Measurements from ENCODE around the gene TNFAIP1. TPM values are rescaled to one million over a fixed set of nuclear protein-coding genes. Genes with fewer than 3 reads are reported as not detected.

TNFAIP1 gene
- polyA plus RNA-seq, 1 donor (not counting 4 experiments of a cell fraction or from before 2014, with no cell fraction given), result 84.6 TPM

DNA sequence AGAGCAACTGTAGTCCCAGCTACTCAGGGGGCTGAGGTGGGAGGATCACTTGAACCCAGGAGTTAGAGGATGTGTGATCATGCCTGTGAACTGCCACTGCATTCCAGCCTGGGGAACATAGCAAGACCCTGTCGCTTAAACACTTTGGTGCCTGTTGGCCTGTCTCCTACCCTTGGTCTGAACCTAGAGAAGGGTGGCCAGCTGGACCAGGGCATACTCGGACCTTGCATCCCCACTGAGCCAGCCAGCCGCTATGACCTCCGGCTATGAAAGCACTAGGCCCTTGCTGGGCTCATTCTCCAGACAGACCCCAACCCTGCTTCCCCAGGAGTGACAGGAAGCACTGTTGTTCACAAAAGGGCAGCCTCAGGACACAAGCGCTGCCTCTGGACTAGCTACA is 4.9 kb upstream of the TNFAIP1 start:
- no peak for TF ChIP-seq EZH2 (IDR thresholded peaks at IDR 0.05; ENCODE audit: low read length)
- TF ChIP-seq, protein P1, sequence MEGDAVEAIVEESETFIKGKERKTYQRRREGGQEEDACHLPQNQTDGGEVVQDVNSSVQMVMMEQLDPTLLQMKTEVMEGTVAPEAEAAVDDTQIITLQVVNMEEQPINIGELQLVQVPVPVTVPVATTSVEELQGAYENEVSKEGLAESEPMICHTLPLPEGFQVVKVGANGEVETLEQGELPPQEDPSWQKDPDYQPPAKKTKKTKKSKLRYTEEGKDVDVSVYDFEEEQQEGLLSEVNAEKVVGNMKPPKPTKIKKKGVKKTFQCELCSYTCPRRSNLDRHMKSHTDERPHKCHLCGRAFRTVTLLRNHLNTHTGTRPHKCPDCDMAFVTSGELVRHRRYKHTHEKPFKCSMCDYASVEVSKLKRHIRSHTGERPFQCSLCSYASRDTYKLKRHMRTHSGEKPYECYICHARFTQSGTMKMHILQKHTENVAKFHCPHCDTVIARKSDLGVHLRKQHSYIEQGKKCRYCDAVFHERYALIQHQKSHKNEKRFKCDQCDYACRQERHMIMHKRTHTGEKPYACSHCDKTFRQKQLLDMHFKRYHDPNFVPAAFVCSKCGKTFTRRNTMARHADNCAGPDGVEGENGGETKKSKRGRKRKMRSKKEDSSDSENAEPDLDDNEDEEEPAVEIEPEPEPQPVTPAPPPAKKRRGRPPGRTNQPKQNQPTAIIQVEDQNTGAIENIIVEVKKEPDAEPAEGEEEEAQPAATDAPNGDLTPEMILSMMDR (optimal IDR thresholded peaks at IDR 0.05 in 1 of 3, IDR thresholded peaks at IDR 0.05 in 1 of 3, conservative IDR thresholded peaks at IDR 0.05 in 1 of 3; ENCODE audit: extremely low read depth in 1 of 3, insufficient read depth in 2 of 3, low read length in 3 of 3), result no peak
- dilution Hi-C loops (cut with MboI; ENCODE audit: extremely low pct_ligation_motif_present, low sequenced_read_pairs), result no loop called here
- DNase-seq (ENCODE audit: low read depth, low spot score), result no peak
- H3K79me2 ChIP-seq (ENCODE audit: control insufficient read depth, insufficient read depth, low read length), result peaks cover 20% of the 10 kb centered on the region
- no peak overlapping the region for H3K4me3 ChIP-seq (ENCODE audit: control insufficient read depth in 2 of 3, extremely low read depth in 1 of 3, insufficient read depth in 2 of 3, low read depth in 1 of 3, low read length in 3 of 3)
- H3K9ac ChIP-seq (ENCODE audit: control insufficient read depth, extremely low read depth, insufficient read depth, low read length), result no peak overlapping the region
- H3K4me1 ChIP-seq (ENCODE audit: control insufficient read depth, extremely low read depth, insufficient read depth, low read length), result peaks cover 24% of the 10 kb centered on the region
- H3K27ac ChIP-seq (ENCODE audit: control insufficient read depth, insufficient read depth, low read length), result no peak overlapping the region
- peaks cover 9 to 14% of the 10 kb centered on the region in 2 experiments for H3K36me3 ChIP-seq (ENCODE audit: control insufficient read depth in 2 of 2, extremely low read depth in 1 of 2, insufficient read depth in 2 of 2, low read length in 2 of 2)
- no peak for FAIRE-seq
- no peaks in the 10 kb centered on the region for H3K27me3 ChIP-seq (ENCODE audit: control insufficient read depth, extremely low read depth, insufficient read depth, low read length)
- H4K20me1 ChIP-seq (ENCODE audit: control insufficient read depth, extremely low read depth, insufficient read depth, low read length), result no peaks in the 10 kb centered on the region
- H3K4me2 ChIP-seq (ENCODE audit: control insufficient read depth, extremely low read depth, insufficient read depth, low read depth, low read length), result no peak overlapping the region
- H3K9me1 ChIP-seq (ENCODE audit: control insufficient read depth, extremely low read depth, insufficient read depth, low read length), result peaks cover under 1% of the 10 kb centered on the region
- H2AFZ ChIP-seq (ENCODE audit: control insufficient read depth, low read length), result no peak overlapping the region
- no peaks in the 10 kb centered on the region for H3K9me3 ChIP-seq (ENCODE audit: control insufficient read depth, low read depth, low read length)

DNA sequence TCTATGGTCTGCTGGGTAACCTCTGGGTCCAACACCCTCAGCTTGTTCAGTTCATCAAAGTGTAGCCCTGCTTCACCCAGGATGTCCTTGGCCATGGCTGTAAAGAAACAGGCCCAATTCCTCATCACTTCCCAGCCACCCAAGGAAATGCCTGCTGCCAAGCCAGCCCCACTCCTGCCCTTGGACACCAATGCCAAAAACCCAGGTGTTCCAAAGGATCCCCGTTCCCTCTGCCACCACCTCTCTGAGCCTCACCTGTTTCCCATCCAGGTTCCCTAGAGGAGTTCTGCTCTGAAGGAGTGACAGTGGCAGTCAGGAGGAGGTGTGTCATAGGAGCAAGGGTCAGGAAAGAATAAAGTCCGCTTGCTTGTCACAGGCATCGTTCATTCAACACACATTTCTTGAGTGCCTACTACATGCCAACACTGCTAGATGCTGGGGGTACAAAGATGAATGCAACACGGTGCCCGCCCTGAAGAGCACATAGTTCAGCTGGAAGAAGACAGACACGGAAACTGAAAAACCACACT is 3.6 kb upstream of the TNFAIP1 start:
- no peak overlapping the region for H3K27ac ChIP-seq (ENCODE audit: control insufficient read depth, insufficient read depth, low read length)
- H3K9me3 ChIP-seq (ENCODE audit: control insufficient read depth, low read depth, low read length), result no peaks in the 10 kb centered on the region
- peaks cover 4% of the 10 kb centered on the region for H4K20me1 ChIP-seq (ENCODE audit: control insufficient read depth, extremely low read depth, insufficient read depth, low read length)
- peaks cover 9 to 14% of the 10 kb centered on the region in 2 experiments for H3K36me3 ChIP-seq (ENCODE audit: control insufficient read depth in 2 of 2, extremely low read depth in 1 of 2, insufficient read depth in 2 of 2, low read length in 2 of 2)
- peaks cover 26% of the 10 kb centered on the region for H3K79me2 ChIP-seq (ENCODE audit: control insufficient read depth, insufficient read depth, low read length)
- dilution Hi-C loops (cut with MboI; ENCODE audit: extremely low pct_ligation_motif_present, low sequenced_read_pairs), result no loop called here
- TF ChIP-seq EZH2 (IDR thresholded peaks at IDR 0.05; ENCODE audit: low read length), result no peak
- TF ChIP-seq, protein P1 (optimal IDR thresholded peaks at IDR 0.05 in 1 of 3, IDR thresholded peaks at IDR 0.05 in 1 of 3, conservative IDR thresholded peaks at IDR 0.05 in 1 of 3; ENCODE audit: extremely low read depth in 1 of 3, insufficient read depth in 2 of 3, low read length in 3 of 3), result no peak
- H3K4me3 ChIP-seq (ENCODE audit: control insufficient read depth in 2 of 3, extremely low read depth in 1 of 3, insufficient read depth in 2 of 3, low read depth in 1 of 3, low read length in 3 of 3), result no peak overlapping the region
- no peaks in the 10 kb centered on the region for H3K27me3 ChIP-seq (ENCODE audit: control insufficient read depth, extremely low read depth, insufficient read depth, low read length)
- DNase-seq (ENCODE audit: low read depth, low spot score) (no peak), FAIRE-seq (no peak)
- H3K4me1 ChIP-seq (ENCODE audit: control insufficient read depth, extremely low read depth, insufficient read depth, low read length), result peaks cover 19% of the 10 kb centered on the region
- no peak overlapping the region for H2AFZ ChIP-seq (ENCODE audit: control insufficient read depth, low read length)
- H3K4me2 ChIP-seq (ENCODE audit: control insufficient read depth, extremely low read depth, insufficient read depth, low read depth, low read length), result no peak overlapping the region
- H3K9me1 ChIP-seq (ENCODE audit: control insufficient read depth, extremely low read depth, insufficient read depth, low read length), result peaks cover 2% of the 10 kb centered on the region
- H3K9ac ChIP-seq (ENCODE audit: control insufficient read depth, extremely low read depth, insufficient read depth, low read length), result no peak overlapping the region
